HEK293 (cell line): ENCODE measurements around the gene BTBD19.

Experiments used
- CTCF ChIA-PET: fragments of 350-600 bp; formaldehyde crosslinking; extraction: SDS; loops from one replicate; lab custom pipeline; 2021; ENCODE audit warnings: antibody characterized with exemption; lab: Yijun Ruan, JAX
- POLR2A ChIA-PET: fragments of 300-600 bp; formaldehyde crosslinking; extraction: SDS; loops from one replicate; lab custom pipeline; 2020; ENCODE audit warnings: antibody characterized with exemption, inconsistent platforms; lab: Yijun Ruan, JAX
- H3K27ac ChIP-seq: fragments of 200-500 bp; sonication (Bioruptor generic); 2 replicates; pipeline ENCODE4 v1.5.1; 2014; ENCODE audit warnings: low read depth, low read length, control low read depth, inconsistent platforms; ENCODE audit errors: extremely low read depth
- H3K36me3 ChIP-seq, 2 experiments: fragments of 200-500 bp in 1 of 2; sonication (Bioruptor generic) in 1 of 2; 1 replicate in 1 of 2; 2 replicates in 1 of 2; pipeline ENCODE4 v1.5.1; 2014 to 2017; ENCODE audit warnings: inconsistent platforms in 2 of 2, low read length in 2 of 2; ENCODE audit not compliant: control insufficient read depth in 2 of 2, insufficient read depth in 1 of 2
- H3K4me1 ChIP-seq: fragments of 200-500 bp; sonication (Bioruptor generic); 2 replicates; pipeline ENCODE4 v1.5.1; 2014; ENCODE audit warnings: mild to moderate bottlenecking, low read length, inconsistent platforms; ENCODE audit not compliant: control insufficient read depth, insufficient read depth
- H3K4me3 ChIP-seq: 2 replicates; pipeline ENCODE4 v1.5.1; 2011; ENCODE audit warnings: low read depth, mild to moderate bottlenecking, control low read depth, low read length, moderate library complexity
- H3K9me3 ChIP-seq: fragments of 200-500 bp; sonication (Bioruptor generic); 2 replicates; pipeline ENCODE4 v1.5.1; 2014; ENCODE audit warnings: low read depth, low read length, inconsistent platforms; ENCODE audit not compliant: control insufficient read depth, insufficient read depth
- KLF8 ChIP-seq: fragments of 450-650 bp; formaldehyde crosslinking; IDR thresholded peaks from 2 replicates; pipeline ENCODE4 v1.5.1; 2016; ENCODE audit warnings: missing biosample characterization, missing genetic modification characterization
- PRDM1 ChIP-seq: fragments of 450-650 bp; formaldehyde crosslinking; IDR thresholded peaks from 2 replicates; pipeline ENCODE4; 2016; ENCODE audit warnings: missing biosample characterization, missing genetic modification characterization
- ZBTB17 ChIP-seq: fragments of 450-650 bp; formaldehyde crosslinking; IDR thresholded peaks from 2 replicates; pipeline ENCODE4 v1.5.1; 2016; ENCODE audit warnings: missing biosample characterization, missing genetic modification characterization
- ZBTB20 ChIP-seq: fragments of 450-650 bp; formaldehyde crosslinking; IDR thresholded peaks from 2 replicates; pipeline ENCODE4 v1.5.1; 2016; ENCODE audit warnings: missing biosample characterization, missing genetic modification characterization
- ZBTB7A ChIP-seq: fragments of 450-650 bp; formaldehyde crosslinking; IDR thresholded peaks from 2 replicates; pipeline ENCODE4 v1.5.1; 2016; ENCODE audit warnings: low read depth, missing biosample characterization, missing genetic modification characterization
- ZNF155 ChIP-seq: fragments of 450-650 bp; formaldehyde crosslinking; IDR thresholded peaks from 2 replicates; pipeline ENCODE4 v1.5.1; 2016; ENCODE audit warnings: missing biosample characterization, missing genetic modification characterization
- ZNF211 ChIP-seq: fragments of 450-650 bp; formaldehyde crosslinking; IDR thresholded peaks from 2 replicates; pipeline ENCODE4 v1.5.1; 2016; ENCODE audit warnings: low read depth, missing biosample characterization, missing genetic modification characterization
- ZNF214 ChIP-seq: fragments of 450-650 bp; formaldehyde crosslinking; IDR thresholded peaks from 2 replicates; pipeline ENCODE4 v1.5.1; 2017; ENCODE audit warnings: missing biosample characterization, mild to moderate bottlenecking, missing genetic modification characterization, borderline replicate concordance
- ZNF23 ChIP-seq: fragments of 450-650 bp; formaldehyde crosslinking; IDR thresholded peaks from 2 replicates; pipeline ENCODE4 v1.5.1; 2016; ENCODE audit warnings: missing biosample characterization, missing genetic modification characterization, borderline replicate concordance
- ZNF366 ChIP-seq: fragments of 450-650 bp; formaldehyde crosslinking; conservative IDR thresholded peaks from 2 replicates; pipeline ENCODE4 v1.5.1; 2016; ENCODE audit warnings: missing biosample characterization, missing genetic modification characterization
- ZNF391 ChIP-seq: fragments of 450-650 bp; formaldehyde crosslinking; IDR thresholded peaks from 2 replicates; pipeline ENCODE4 v1.5.1; 2016; ENCODE audit warnings: low read depth, missing biosample characterization, missing genetic modification characterization, borderline replicate concordance
- ZNF600 ChIP-seq: fragments of 450-650 bp; formaldehyde crosslinking; IDR thresholded peaks from 2 replicates; pipeline ENCODE4 v1.5.1; 2016; ENCODE audit warnings: missing biosample characterization, missing genetic modification characterization
- ZNF792 ChIP-seq: fragments of 450-650 bp; formaldehyde crosslinking; IDR thresholded peaks from 2 replicates; pipeline ENCODE4 v1.5.1; 2016; ENCODE audit warnings: missing biosample characterization, missing genetic modification characterization
- TF ChIP-seq, protein P1 (sequence below): fragments of 450-650 bp; formaldehyde crosslinking; IDR thresholded peaks from 2 replicates; pipeline ENCODE4 v1.5.1; 2016; ENCODE audit warnings: missing biosample characterization, missing genetic modification characterization
- TF ChIP-seq, protein P2 (sequence below): fragments of 450-650 bp; formaldehyde crosslinking; IDR thresholded peaks from 2 replicates; pipeline ENCODE4 v1.5.1; 2017; ENCODE audit warnings: missing biosample characterization, missing genetic modification characterization
- TF ChIP-seq, protein P3 (sequence below): fragments of 450-650 bp; formaldehyde crosslinking; IDR thresholded peaks from 2 replicates; pipeline ENCODE4 v1.5.1; 2017; ENCODE audit warnings: missing biosample characterization, missing genetic modification characterization
- TF ChIP-seq, protein P4 (sequence below): fragments of 450-650 bp; formaldehyde crosslinking; IDR thresholded peaks from 2 replicates; pipeline ENCODE4 v1.5.1; 2016; ENCODE audit warnings: missing biosample characterization, missing genetic modification characterization

BTBD19 gene

DNA sequence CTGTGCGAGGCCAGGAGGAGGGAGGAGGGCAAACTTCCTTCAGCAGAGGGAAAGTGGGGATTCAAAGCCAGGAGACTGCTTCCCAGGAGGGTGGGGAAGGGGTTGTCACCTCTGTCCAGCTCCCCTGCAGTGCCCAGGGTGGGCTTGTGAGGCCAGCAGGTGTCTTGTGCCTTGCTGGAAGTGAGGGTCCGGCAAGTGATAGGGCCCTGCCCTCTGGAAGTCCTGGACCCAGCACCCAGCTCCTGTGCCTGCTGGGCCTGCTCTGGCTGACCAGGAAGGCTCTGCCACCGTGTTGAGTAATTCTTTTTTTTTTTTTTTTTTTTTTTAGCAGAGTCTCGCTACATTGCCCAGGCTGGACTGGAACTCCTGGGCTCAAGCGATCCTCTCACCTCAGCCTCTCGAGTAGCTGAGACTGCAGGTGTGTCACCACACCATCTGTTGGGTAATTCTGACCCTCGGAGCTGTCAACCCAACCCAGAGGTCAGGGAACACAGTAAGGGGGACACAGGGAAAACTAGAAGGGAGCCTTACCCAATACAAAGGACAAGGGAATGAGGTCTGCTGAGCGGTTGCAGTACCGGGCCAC lies 21.4 kb upstream of the BTBD19 start:
- ChIA-PET POLR2A (interaction anchor here (0.6 to 5.6 kb wide), 8 partner anchors 10 to 517 kb away, joined by 3 to 41 read pairs (median 4); partner anchors contain the start of genes BTBD19, HECTD3, PLK3 and RPS8), CTCF (interaction anchor here (0.7 to 2.3 kb wide), 7 partner anchors 9 to 703 kb away, joined by 3 to 11 read pairs (median 5); partner anchors contain the start of gene RPS8)
- TF ChIP-seq ZNF155 (no peak), PRDM1 (tag by site-specific recombination) (no peak), ZNF211 (no peak)
- TF ChIP-seq, protein P1, sequence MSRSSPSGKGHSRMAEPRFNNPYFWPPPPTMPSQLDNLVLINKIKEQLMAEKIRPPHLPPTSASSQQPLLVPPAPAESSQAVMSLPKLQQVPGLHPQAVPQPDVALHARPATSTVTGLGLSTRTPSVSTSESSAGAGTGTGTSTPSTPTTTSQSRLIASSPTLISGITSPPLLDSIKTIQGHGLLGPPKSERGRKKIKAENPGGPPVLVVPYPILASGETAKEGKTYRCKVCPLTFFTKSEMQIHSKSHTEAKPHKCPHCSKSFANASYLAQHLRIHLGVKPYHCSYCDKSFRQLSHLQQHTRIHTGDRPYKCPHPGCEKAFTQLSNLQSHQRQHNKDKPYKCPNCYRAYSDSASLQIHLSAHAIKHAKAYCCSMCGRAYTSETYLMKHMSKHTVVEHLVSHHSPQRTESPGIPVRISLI (tag by site-specific recombination): no peak
- Histone ChIP-seq H3K36me3 (peaks cover 0 to 3% of the 10 kb centered on the region in 2 experiments; a peak in 1 of 3 replicates), H3K27ac (no peak overlapping the region), H3K4me3 (no peak overlapping the region), H3K4me1 (0 out of 2 replicates have a peak, but pooled peaks cover 2% of the 10 kb centered on the region), H3K9me3 (no peaks in the 10 kb centered on the region)

DNA sequence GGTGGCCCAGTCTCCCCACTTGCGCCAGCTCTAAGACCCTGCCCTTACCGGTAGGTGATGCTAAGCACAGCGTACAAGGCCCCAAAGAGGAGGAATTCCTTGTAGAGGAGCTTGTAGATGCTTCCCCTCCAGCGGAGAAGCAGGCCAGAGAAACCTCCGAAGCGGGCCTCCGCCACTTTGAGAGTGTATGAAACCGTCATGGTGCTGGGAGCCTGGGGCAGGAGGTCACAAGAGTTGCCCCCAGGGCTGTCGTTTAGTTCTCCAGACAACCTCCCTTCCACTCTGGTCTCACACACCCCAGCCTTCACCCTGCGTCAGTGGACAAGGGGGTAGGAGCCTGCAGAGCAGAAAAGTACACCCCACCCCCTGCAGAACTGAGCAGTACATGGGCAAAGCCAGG lies 20.8 kb upstream of the BTBD19 start:
- Histone ChIP-seq H3K27ac (no peak overlapping the region), H3K4me3 (no peak overlapping the region), H3K9me3 (no peaks in the 10 kb centered on the region), H3K36me3 (no peaks in the 10 kb centered on the region), H3K4me1 (0 out of 2 replicates have a peak, but pooled peaks cover 2% of the 10 kb centered on the region)
- TF ChIP-seq, protein P2, sequence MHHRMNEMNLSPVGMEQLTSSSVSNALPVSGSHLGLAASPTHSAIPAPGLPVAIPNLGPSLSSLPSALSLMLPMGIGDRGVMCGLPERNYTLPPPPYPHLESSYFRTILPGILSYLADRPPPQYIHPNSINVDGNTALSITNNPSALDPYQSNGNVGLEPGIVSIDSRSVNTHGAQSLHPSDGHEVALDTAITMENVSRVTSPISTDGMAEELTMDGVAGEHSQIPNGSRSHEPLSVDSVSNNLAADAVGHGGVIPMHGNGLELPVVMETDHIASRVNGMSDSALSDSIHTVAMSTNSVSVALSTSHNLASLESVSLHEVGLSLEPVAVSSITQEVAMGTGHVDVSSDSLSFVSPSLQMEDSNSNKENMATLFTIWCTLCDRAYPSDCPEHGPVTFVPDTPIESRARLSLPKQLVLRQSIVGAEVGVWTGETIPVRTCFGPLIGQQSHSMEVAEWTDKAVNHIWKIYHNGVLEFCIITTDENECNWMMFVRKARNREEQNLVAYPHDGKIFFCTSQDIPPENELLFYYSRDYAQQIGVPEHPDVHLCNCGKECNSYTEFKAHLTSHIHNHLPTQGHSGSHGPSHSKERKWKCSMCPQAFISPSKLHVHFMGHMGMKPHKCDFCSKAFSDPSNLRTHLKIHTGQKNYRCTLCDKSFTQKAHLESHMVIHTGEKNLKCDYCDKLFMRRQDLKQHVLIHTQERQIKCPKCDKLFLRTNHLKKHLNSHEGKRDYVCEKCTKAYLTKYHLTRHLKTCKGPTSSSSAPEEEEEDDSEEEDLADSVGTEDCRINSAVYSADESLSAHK (tag by site-specific recombination): peak; percentile 73
- TF ChIP-seq ZBTB17: no peak
- POLR2A ChIA-PET: interaction anchor here (1.0 to 5.6 kb wide), 5 partner anchors 12 to 516 kb away, joined by 4 to 41 read pairs (median 6); partner anchors contain the start of genes HECTD3, PLK3, RPS8 and UROD
- CTCF ChIA-PET: interaction anchor here (0.5 to 2.3 kb wide), 7 partner anchors 12 to 702 kb away, joined by 3 to 11 read pairs (median 4); partner anchors contain the start of genes RNU5D-1 and RPS8

DNA sequence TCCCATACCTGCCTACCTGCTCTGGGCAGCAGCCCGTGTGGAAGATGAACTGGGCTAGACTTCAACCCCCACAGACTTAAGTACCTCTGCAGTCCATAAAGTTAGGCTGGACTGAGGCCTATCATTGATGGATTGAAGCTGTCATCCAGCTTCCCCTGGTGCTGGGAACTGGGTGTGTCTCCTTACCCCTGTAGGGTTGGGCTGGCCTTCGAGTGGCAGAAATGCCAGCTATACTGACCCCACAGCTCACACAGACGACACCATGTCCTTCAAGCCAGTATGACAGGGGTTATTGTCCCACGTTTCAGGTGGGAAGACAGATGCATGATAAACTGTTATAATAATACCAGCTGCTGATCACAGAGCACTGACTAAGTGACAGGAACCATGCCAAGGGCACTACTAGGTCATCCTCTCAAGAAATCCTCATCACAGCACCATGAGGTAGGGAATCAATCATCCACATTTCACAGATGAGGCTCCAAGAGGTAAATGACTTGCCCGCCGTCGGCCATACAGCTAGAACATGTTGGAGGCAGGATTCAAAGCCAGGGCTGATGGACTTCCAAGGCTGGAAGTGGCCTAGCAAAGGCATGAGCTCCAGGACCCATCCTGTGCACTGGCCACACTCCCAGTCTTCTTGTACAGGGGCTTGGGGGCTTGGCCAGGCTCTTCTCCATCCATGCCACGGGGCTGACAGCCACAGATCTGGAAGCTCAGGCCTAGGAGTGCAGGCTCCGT lies 20.0 kb upstream of the BTBD19 start, which contains the start of gene BEST4:
BEST4 (minus strand) TSS at position 51 of the 741 bp plus-strand sequence. CDS start 465 bp downstream, outside the sequence.
- H3K4me3 ChIP-seq: no peak within 1 kb of the TSS

DNA sequence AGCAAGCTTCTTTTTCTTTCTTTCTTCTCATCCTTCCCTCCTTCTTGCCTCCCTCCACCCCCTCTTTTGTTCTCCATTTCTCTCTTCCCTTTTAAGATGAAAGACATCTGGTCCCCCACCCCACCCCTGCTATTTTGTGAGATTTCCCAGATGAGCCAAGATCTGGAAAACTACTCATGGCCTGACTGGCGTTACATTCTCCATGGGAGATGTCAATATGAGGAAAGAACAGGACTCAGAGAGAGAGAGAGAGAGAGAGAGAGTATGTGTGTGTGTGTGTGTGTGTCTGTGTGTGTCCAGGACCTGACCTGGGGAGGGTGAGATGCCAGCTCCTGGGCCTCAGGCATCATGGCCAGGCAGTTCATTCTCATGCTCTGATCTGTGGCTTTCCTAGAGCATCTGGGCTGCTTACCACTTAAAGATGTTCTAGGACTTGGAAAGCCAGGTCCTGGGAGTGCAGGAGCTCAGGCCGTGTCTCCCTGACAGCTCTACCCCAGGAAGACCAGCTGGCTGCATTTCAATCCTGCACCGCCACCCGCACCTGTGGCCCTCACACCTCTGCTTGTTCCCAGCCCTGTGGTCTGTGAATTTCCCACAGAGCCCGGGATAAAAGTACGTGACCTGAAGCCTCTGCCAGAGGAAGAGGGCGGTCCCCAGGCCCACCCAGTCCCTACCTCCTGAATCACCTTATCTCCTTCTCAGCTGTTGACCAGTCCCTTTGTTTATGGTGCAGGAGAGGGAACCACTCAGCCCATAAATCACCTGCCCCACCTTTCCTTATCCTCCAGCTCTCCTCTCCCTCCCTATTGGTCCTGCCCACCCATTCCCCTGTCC lies 17.1 kb upstream of the BTBD19 start:
- no peaks in the 10 kb centered on the region for H3K36me3 ChIP-seq
- H3K4me3 ChIP-seq: no peak overlapping the region
- ChIA-PET POLR2A (interaction anchor here (0.8 to 5.6 kb wide), 4 partner anchors 9 to 221 kb away, joined by 3 to 41 read pairs (median 6); partner anchors contain the start of genes HECTD3, PLK3, RPS8 and UROD), CTCF (interaction anchor here (1.0 to 1.3 kb wide), 2 partner anchors 9 to 17 kb away, joined by 4 to 8 read pairs; partner anchors contain the start of genes BTBD19 and PLK3)
- no peaks in the 10 kb centered on the region for H3K4me1 ChIP-seq
- H3K27ac ChIP-seq: no peak overlapping the region
- H3K9me3 ChIP-seq: no peaks in the 10 kb centered on the region
- TF ChIP-seq, protein P3, sequence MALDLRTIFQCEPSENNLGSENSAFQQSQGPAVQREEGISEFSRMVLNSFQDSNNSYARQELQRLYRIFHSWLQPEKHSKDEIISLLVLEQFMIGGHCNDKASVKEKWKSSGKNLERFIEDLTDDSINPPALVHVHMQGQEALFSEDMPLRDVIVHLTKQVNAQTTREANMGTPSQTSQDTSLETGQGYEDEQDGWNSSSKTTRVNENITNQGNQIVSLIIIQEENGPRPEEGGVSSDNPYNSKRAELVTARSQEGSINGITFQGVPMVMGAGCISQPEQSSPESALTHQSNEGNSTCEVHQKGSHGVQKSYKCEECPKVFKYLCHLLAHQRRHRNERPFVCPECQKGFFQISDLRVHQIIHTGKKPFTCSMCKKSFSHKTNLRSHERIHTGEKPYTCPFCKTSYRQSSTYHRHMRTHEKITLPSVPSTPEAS (tag by site-specific recombination): peak; percentile 79
- TF ChIP-seq ZNF214 (tag by site-specific recombination) (no peak), ZNF600 (0 out of 2 replicates have a peak, but pooled peaks have one; percentile 42), ZNF792 (tag by site-specific recombination) (no peak), ZBTB7A (tag by site-specific recombination) (no peak), ZNF391 (tag by site-specific recombination) (no peak), ZNF23 (no peak), ZNF366 (tag by site-specific recombination) (peak; percentile 30; the same call in 1 of the 2 replicates)
- TF ChIP-seq, protein P4, sequence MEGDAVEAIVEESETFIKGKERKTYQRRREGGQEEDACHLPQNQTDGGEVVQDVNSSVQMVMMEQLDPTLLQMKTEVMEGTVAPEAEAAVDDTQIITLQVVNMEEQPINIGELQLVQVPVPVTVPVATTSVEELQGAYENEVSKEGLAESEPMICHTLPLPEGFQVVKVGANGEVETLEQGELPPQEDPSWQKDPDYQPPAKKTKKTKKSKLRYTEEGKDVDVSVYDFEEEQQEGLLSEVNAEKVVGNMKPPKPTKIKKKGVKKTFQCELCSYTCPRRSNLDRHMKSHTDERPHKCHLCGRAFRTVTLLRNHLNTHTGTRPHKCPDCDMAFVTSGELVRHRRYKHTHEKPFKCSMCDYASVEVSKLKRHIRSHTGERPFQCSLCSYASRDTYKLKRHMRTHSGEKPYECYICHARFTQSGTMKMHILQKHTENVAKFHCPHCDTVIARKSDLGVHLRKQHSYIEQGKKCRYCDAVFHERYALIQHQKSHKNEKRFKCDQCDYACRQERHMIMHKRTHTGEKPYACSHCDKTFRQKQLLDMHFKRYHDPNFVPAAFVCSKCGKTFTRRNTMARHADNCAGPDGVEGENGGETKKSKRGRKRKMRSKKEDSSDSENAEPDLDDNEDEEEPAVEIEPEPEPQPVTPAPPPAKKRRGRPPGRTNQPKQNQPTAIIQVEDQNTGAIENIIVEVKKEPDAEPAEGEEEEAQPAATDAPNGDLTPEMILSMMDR (tag by site-specific recombination): no peak

More for the DNA sequence above, 20.0 kb upstream of the BTBD19 start, which contains the start of gene BEST4:
- ChIA-PET CTCF (interaction anchor here (0.5 to 2.3 kb wide), 6 partner anchors 9 to 515 kb away, joined by 3 to 11 read pairs (median 4); partner anchors contain the start of genes RNU5D-1 and RPS8), POLR2A (interaction anchor here (0.5 to 5.6 kb wide), 7 partner anchors 13 to 69 kb away, joined by 3 to 41 read pairs (median 3); partner anchors contain the start of genes BTBD19, PTCH2 and RPS8)
- H3K27ac ChIP-seq: no peak within 1 kb of the TSS
- H3K36me3 ChIP-seq: no peaks in the 10 kb centered on the region
- no peak for TF ChIP-seq KLF8 (tag by site-specific recombination)
- TF ChIP-seq ZBTB20 (tag by site-specific recombination): peak; percentile 58
- H3K9me3 ChIP-seq: no peaks in the 10 kb centered on the region
- H3K4me1 ChIP-seq: 0 out of 2 replicates have a peak, but pooled peaks cover 2% of the 10 kb centered on the region
